GM19463 (cell line): Measurements from ENCODE around the gene TNXB.
"Not testable (repeated sequence)": the region's sequence is repeated elsewhere in the genome, so short reads cannot be mapped to it uniquely, and the experiment has no call there.

ENCODE experiments used
- ATAC-seq: cut with Tn5 transposase; IDR thresholded peaks from one replicate; pipeline ENCODE4 v1.9.1; 2021; ENCODE audit warnings: mild to moderate bottlenecking, moderate library complexity; ENCODE audit not compliant: unreplicated experiment

The TNXB gene

DNA sequence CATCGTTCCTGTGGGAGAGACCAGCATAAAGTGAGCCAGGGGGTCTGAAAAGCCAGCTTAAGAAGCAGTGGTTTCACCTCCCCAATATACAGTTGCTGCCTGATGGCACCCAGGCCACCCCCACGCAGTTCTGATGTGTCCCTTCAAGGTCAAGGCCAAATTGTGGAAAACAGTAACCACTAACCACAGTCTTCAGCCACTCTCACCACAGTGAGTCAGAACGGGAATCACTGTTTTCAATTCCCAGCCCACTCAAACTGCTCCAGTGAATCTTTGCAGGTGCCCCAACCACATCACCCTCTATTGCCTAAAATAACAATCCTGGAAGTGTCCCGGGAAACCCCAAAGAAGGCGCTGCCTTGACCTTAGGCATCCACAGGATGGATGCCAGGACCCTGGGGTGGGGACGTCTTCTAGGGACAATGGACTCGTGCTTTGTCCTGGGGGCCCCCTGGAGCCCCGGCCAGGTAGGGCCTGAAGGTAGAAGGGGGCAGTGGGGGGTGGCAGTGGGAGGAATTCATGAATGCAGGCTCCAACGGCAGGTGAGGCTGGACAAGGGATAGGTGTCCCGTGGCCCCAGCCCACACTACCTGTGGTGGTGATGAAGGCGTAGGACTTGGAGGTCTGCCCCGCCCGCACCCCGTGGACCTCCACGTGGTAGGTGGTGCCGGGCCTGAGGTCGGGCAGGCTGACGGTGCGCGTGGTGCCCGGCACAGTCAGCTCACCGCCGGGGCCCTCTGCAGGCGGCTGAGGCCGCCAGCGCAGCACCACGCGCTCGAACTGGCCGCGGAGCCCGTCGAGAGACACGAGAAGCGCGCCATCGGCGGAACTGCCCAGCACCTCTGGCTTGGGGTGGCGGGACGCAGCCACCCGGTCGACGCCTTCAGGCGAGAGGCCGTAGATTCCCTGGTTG lies 22.2 kb downstream of the TNXB start:
- ATAC-seq, result no peak

GRCh38 chr6:32085759-32086459 lies 23.2 kb downstream of the TNXB start:
- ATAC-seq, result no peak

DNA sequence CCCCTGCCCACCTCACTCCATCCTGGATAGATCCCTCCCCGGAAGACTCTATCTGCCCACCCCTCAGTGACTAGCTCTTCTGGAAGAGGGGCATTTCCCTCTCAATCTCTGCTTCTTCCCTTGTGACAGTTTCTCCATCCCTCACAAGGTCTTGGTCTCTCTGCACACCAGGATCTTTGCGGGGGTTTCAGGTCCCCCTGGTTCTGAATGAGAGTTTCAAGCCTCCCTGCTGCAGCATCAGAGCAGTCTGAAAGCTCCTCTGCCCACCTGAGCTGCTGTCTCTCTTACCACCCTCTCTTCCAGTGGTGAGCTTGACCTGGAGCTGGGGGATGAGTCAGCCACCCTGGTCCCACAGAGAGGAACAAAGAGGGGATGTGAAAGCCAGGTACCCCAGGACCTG lies 24.4 kb downstream of the TNXB start:
- ATAC-seq, result no peak

GRCh38 chr6:32083812-32084768 lies 25.0 kb downstream of the TNXB start:
- ATAC-seq, result no peak

GRCh38 chr6:32082935-32083334 lies 26.2 kb downstream of the TNXB start:
- no peak for ATAC-seq

DNA sequence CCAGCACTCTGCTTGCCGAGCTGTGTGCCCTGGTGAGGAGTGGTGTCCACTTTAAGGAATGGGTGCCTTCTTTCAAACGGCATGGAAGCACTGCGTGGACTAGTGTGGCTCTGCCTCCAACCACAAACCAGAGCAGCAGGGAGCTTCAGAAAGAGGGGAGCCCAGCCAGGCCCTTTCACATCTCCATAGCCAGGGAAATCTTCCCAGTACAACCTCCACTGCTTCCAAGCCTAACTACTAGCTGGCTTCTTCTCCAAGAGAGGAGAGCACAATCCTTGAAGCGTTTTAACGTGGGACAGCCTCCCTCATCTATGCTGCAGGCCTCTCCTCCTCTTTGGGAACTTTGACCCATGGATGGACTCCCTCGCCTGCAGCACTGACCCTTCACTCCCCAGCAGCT lies 26.7 kb downstream of the TNXB start:
- no peak for ATAC-seq

- ATAC-seq, result no peak
Measured at GRCh38 chr6:32081168-32081990, 27.8 kb downstream of the TNXB start.

- ATAC-seq, result no peak
Measured at GRCh38 chr6:32079566-32080290, 29.4 kb downstream of the TNXB start.

DNA sequence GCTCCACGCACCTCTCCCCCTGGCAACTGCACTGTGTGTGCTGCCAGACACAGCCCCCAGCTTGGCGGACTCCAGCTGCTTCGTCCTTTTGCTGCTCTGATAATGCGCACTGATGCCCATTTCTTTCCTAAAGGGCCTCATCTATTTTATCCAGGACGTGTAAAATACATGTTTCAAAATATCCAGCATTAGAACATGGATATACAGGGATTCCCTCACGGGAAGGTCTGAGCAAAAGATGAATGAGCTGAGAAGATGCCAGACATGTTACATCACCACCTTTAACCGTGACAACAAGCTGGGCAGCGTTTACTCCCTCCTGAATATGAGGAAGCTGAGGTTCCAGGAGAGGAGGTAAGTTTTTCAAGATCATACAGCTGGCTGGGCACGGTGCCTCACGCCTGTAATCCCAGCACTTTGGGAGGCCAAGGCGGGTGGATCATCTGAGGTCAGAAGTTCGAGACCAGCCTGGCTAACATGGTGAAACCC lies 32.8 kb downstream of the TNXB start:
- no peak for ATAC-seq

DNA sequence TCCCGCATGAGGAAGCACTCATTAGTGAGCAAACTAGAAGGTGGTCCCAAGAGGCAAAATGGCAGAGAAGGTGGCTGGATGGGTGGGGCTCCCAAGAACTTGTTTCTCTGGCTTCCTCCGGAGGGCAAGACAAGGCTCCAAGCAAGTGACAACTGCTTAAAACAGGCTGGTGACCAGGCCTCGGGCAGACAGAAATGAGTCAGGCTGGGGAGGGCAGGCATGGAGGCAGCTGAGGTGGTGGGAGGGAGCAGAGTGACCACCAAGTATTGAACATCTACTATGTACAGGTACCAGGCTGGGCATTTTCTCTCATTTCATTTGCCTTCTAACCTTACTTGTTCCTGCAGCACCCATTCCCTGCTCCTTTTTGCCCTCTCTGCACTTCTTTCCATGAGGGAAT lies 33.4 kb downstream of the TNXB start:
- ATAC-seq, result no peak

DNA sequence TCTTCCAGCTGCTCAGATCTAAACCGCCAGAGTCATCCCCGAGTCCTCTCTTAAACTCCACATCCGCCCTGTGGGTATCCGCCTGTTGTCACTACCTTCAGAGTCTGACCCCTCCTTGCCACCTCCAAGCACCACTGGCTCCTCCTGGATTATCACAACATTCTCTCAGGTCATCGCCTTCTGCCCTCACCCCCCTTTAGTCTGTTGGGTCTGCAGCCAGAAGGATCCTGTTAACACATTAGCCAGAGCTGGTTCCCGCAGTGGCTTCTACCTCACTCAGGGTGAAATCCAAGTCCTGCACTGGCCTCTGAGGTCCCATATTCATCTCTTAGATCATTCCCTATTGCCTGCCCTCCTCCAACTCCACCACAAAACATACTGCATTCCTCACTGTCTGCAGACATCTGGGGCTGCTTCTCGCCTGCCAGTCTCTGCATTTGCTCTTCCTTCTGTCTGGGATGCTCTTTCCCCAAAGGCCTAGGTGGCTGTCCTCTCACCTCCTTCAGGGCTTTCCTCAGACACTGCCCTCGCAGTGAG lies 34.1 kb downstream of the TNXB start:
- ATAC-seq, result no peak

- no peak for ATAC-seq
Measured at GRCh38 chr6:32073613-32074012, 35.5 kb downstream of the TNXB start.

DNA sequence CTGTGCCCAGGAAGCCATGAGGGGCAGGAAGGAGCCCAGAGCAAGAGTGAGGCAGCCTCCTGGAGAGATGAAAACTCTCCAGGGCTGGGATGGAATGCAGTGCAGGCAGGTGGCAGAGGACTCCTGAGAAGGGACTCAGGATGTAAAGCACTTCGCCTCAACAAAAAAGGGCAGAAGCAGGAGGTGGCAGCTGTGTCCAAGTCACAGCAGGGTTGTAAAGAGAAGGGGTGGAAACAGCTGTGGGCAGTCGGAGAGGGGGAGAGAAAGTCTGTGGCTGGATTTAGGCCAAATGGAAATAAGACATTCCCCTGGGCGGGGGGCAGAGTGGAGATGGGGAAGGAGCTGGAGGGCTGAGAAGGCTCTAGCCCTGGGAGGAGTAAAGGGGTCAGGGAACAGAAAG lies 36.0 kb downstream of the TNXB start:
- no peak for ATAC-seq

- no peak for ATAC-seq
Measured at GRCh38 chr6:32070814-32071543, 38.2 kb downstream of the TNXB start.

DNA sequence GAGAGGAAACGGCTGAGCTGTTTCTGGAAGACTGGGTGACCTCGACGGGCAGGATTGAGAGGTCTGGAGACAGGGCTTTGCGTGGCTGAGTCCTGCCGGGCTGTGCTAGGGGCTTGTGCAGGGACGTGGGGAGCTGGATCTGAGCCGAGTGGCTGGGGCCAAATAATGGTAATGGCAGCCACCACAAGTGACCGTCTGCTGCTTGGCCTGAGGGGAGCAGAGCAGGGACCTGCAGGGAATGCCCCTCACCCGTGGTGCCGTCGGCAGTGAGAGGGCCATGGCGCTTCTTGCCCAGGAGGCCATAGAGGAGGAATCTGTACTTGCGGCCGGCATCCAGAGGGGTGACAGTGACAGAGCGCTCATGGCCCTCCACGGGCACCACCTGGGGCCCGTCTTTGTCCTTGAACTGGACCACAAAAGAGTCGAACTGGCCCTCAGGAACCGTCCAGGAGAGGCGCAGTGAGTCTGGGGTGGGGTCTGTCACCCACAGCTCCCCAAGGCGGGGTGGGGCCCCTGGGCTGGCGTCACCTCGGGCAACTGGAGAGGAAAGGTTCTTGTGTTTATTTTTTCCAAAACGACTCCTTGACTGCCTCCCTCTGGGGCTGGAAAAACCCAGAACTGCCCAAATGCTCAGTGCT lies 39.1 kb downstream of the TNXB start:
- ATAC-seq, result no peak

GRCh38 chr6:32069460-32069859 lies 39.7 kb downstream of the TNXB start:
- no peak for ATAC-seq

DNA sequence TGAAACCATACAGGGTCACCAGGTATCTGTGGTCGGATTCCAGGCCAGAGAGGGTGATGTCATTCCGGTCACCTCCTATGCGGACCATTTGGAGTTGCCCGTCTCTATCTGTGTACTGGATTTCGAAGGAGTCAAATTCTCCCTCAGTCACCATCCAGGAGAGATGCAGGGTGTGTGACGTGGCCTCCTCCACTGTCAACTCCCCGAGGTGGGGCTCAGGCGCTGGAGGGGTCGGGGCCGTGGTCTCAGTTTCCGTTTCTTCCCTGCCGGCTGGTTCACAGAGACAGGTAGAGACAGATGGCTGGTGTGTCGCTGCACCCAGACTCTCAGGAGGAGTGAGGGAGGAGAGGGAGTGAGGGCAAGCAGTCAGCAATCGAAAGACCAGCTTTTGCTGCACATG lies 40.3 kb downstream of the TNXB start:
- no peak for ATAC-seq

DNA sequence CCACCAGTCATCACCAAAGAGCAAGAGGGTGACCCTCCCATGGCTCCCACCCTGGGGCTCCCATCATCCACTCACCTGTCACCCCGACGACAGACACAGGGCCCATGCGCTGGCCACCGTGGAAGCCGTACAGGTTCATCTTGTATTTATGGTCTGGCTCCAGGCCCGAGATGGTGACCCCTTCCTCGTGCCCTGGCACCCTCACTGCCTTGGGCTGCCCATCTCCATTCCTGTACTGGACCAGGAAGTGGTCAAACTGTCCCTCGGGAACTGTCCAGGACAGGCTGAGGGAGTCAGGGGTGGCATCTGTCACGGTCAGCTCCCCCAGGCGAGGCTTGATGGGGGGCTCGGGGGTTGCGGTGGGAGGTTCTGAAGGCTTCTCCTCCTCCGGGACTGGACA lies 40.8 kb downstream of the TNXB start:
- ATAC-seq, result not testable (repeated sequence)
